OCI-LY7 (cell line): ENCODE results near the gene NNAT. TPM values are rescaled to one million over a fixed set of nuclear protein-coding genes. Genes with fewer than 3 reads are reported as not detected.
"Not testable (repeated sequence)": the region's sequence is repeated elsewhere in the genome, so short reads cannot be mapped to it uniquely, and the experiment has no call there.

ENCODE experiments used
- BruUV-seq: library from RNA; stranded (reverse); fragments of 400-500 nt; replicated peaks from 2 replicates; lab custom pipeline; 2021; lab: Mats Ljungman, UMichigan
- CTCF ChIA-PET: fragments of 300-600 bp; sonication (Branson Sonifier 250); formaldehyde crosslinking; loops from one replicate; lab custom pipeline; 2022; ENCODE audit warnings: antibody characterized with exemption; ENCODE audit not compliant: unreplicated experiment; lab: Charles Lee
- POLR2A ChIA-PET: fragments of 300-600 bp; sonication (Branson Sonifier 250); formaldehyde crosslinking; loops from one replicate; lab custom pipeline; 2022; ENCODE audit warnings: antibody characterized with exemption; lab: Charles Lee
- DNase-seq: peaks from one replicate; pipeline ENCODE4 v3.0.0-alpha.2; 2015; ENCODE audit warnings: low spot score
- H2AFZ ChIP-seq: fragments of 200-600 bp; sonication (generic), shearing (Covaris generic); 2 replicates; pipeline ENCODE4 v1.6.1; 2014; ENCODE audit warnings: mild to moderate bottlenecking, antibody characterized with exemption, low read length, moderate library complexity
- H3K27ac ChIP-seq: fragments of 200-600 bp; sonication (generic); 2 replicates; pipeline ENCODE4 v1.5.1; 2014; ENCODE audit warnings: mixed run types, low read depth, mild to moderate bottlenecking, moderate library complexity, low read length, inconsistent platforms; ENCODE audit not compliant: poor library complexity, severe bottlenecking
- H3K36me3 ChIP-seq: fragments of 200-600 bp; sonication (generic); 2 replicates; pipeline ENCODE4 v1.6.1; 2014; ENCODE audit warnings: mild to moderate bottlenecking, antibody characterized with exemption, low read length, moderate library complexity, mixed read lengths; ENCODE audit not compliant: insufficient read depth
- H3K4me1 ChIP-seq: fragments of 200-600 bp; sonication (generic); 2 replicates; pipeline ENCODE4 v1.5.1; 2014; ENCODE audit warnings: mild to moderate bottlenecking, low read length; ENCODE audit not compliant: insufficient read depth, poor library complexity, severe bottlenecking
- H3K4me2 ChIP-seq: fragments of 200-600 bp; sonication (generic); 2 replicates; pipeline ENCODE4 v1.6.1; 2014; ENCODE audit warnings: mild to moderate bottlenecking, low read length
- H3K4me3 ChIP-seq: fragments of 200-600 bp; sonication (generic); 2 replicates; pipeline ENCODE4 v1.5.1; 2014; ENCODE audit warnings: mild to moderate bottlenecking, low read depth, low read length; ENCODE audit not compliant: poor library complexity, severe bottlenecking
- H3K79me2 ChIP-seq: fragments of 200-600 bp; sonication (generic); 2 replicates; pipeline ENCODE4 v1.6.1; 2016; ENCODE audit warnings: low read depth, mild to moderate bottlenecking, low read length, moderate library complexity, mixed read lengths; ENCODE audit not compliant: insufficient read depth
- H3K9me2 ChIP-seq: fragments of 200-600 bp; sonication (generic); 2 replicates; pipeline ENCODE4 v1.6.1; 2016; ENCODE audit warnings: mild to moderate bottlenecking, low read length, mixed read lengths; ENCODE audit not compliant: insufficient read depth
- H3K9me3 ChIP-seq: fragments of 200-600 bp; sonication (generic); 2 replicates; pipeline ENCODE4 v1.6.1; 2014; ENCODE audit warnings: mild to moderate bottlenecking, mixed run types, low read length, mixed read lengths
- H4K20me1 ChIP-seq: fragments of 200-600 bp; sonication (generic); 2 replicates; pipeline ENCODE4 v1.6.1; 2014; ENCODE audit warnings: mild to moderate bottlenecking, antibody characterized with exemption, low read length, moderate library complexity, mixed read lengths; ENCODE audit not compliant: insufficient read depth
- EZH2phosphoT487 ChIP-seq: fragments of 200-600 bp; sonication (generic); IDR thresholded peaks from 2 replicates; pipeline ENCODE4 v1.6.1; 2018; ENCODE audit warnings: low read depth, borderline replicate concordance, mild to moderate bottlenecking, mixed run types, antibody characterized with exemption, low read length, moderate library complexity, mixed read lengths
- intact Hi-C: fragments of 100-400 bp; cut with micrococcal nuclease; formaldehyde crosslinking; loops from one replicate; pipeline ENCODE4 v1.10.0; 2022; ENCODE audit not compliant: unreplicated experiment
- total RNA-seq, 2 experiments: library from RNA; depleted of rRNA in 1 of 2; stranded (reverse); fragments of >200 nt in 1 of 2; shearing (Covaris generic) in 1 of 2; gene quantifications; 2 replicates each; pipeline ENCODE4 v1.2.3, GENCODE V29; 2014 to 2022
- TF ChIP-seq, protein P1 (sequence below): fragments of 200-600 bp; sonication (generic); conservative IDR thresholded peaks from 2 replicates; pipeline ENCODE4 v1.5.1; 2014; ENCODE audit warnings: mild to moderate bottlenecking, antibody characterized with exemption, low read length, moderate library complexity, mixed read lengths

The NNAT gene
- total RNA-seq, 2 experiments from 2014 or later: not detected

DNA sequence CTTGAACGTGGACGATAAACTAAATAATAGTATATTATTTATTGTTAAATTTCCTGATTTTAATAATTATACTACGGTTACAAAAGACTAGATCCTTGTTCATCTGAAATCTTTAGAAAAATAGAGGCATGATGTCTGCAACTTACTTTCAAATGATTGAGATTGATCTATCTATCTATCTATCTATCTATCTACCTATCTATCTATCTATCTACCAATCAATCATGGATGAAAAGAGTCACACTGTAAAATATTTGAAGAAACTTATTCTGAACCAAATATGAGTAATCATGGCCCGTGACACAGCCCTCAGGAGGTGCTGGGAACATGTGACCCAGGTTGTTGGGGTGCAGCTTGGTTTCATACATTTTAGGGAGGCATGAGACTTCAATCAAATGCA, 18.4 kb downstream of the NNAT start:
- DNase-seq: no peak
- Histone ChIP-seq H3K9me2 (no peaks in the 10 kb centered on the region), H3K79me2 (no peaks in the 10 kb centered on the region), H2AFZ (no peak overlapping the region), H3K36me3 (no peaks in the 10 kb centered on the region), H3K27ac (no peak overlapping the region), H3K9me3 (no peaks in the 10 kb centered on the region), H3K4me3 (no peak overlapping the region), H3K4me1 (peaks cover 8% of the 10 kb centered on the region), H4K20me1 (no peaks in the 10 kb centered on the region), H3K4me2 (no peak overlapping the region)
- no peak for TF ChIP-seq EZH2phosphoT487
- TF ChIP-seq, protein P1, sequence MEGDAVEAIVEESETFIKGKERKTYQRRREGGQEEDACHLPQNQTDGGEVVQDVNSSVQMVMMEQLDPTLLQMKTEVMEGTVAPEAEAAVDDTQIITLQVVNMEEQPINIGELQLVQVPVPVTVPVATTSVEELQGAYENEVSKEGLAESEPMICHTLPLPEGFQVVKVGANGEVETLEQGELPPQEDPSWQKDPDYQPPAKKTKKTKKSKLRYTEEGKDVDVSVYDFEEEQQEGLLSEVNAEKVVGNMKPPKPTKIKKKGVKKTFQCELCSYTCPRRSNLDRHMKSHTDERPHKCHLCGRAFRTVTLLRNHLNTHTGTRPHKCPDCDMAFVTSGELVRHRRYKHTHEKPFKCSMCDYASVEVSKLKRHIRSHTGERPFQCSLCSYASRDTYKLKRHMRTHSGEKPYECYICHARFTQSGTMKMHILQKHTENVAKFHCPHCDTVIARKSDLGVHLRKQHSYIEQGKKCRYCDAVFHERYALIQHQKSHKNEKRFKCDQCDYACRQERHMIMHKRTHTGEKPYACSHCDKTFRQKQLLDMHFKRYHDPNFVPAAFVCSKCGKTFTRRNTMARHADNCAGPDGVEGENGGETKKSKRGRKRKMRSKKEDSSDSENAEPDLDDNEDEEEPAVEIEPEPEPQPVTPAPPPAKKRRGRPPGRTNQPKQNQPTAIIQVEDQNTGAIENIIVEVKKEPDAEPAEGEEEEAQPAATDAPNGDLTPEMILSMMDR: no peak
- CTCF ChIA-PET: no interaction called here
- BruUV-seq: no TSS peak
- intact Hi-C loops: no loop called here
- POLR2A ChIA-PET: no interaction called here

DNA sequence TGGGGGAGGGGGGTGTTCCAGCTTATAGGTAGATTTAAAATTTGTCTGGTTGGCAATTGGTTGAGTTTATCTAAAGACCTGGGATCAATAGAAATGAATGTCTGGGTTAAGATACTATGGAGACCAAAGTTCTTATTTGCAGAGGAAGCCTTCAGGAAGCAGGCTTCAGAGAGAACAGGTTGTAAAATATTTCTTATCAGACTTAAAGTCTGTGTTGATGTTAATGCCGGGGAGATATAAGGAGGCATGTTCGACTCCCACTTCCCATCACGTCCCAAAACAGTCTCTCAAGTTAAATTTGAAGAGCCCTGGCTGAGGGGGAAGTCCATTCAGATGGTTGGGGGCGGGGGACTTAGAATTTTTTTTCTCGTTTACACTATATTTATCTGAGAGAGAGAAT, 19.0 kb downstream of the NNAT start:
- Histone ChIP-seq H4K20me1 (no peaks in the 10 kb centered on the region), H3K4me2 (no peak overlapping the region), H3K9me3 (no peaks in the 10 kb centered on the region), H3K79me2 (no peaks in the 10 kb centered on the region), H3K36me3 (no peaks in the 10 kb centered on the region), H3K27ac (no peak overlapping the region), H3K4me1 (peaks cover 2% of the 10 kb centered on the region), H3K9me2 (no peaks in the 10 kb centered on the region), H3K4me3 (no peak overlapping the region), H2AFZ (no peak overlapping the region)
- TF ChIP-seq EZH2phosphoT487: no peak
- TF ChIP-seq, protein P1: no peak
- POLR2A ChIA-PET: no interaction called here
- no TSS peak for BruUV-seq
- intact Hi-C loops: no loop called here
- CTCF ChIA-PET: no interaction called here
- no peak for DNase-seq

DNA sequence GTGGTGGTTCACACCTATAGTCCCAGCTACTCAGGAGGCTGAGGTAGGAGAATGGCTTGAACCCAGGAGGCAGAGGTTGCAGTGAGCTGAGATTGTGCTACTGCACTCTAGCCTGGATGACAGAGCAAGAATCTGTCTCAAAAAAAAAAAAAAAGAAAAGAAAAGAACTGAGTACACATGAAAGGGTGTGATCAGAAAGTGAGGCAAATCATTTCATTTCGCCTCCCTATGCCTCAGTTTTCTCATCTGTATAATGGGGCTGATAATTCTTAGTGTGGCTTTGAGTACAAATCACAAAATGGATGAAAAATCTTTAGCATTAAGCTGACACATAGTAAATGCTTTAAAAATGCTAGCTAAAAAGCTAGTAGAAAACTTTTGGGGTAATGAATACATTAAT, 19.8 kb downstream of the NNAT start:
- CTCF ChIA-PET: interaction anchor here (1.2 kb wide), 1 partner anchor 11 kb away, joined by 3 read pairs; no protein-coding TSS in a partner anchor
- H3K27ac ChIP-seq, BruUV-seq, H3K9me3 ChIP-seq, H3K79me2 ChIP-seq, H3K9me2 ChIP-seq, H3K4me3 ChIP-seq, H2AFZ ChIP-seq, H3K4me1 ChIP-seq, intact Hi-C loops, H3K4me2 ChIP-seq, DNase-seq, H4K20me1 ChIP-seq, H3K36me3 ChIP-seq: not testable (repeated sequence)
- POLR2A ChIA-PET: interaction anchor here (0.7 kb wide), 2 partner anchors 420 to 782 kb away, joined by 3 to 4 read pairs; no protein-coding TSS in a partner anchor
